Hepatocyte (in vitro differentiated cells): ENCODE measurements around the gene CDH1. TPM values are rescaled to one million over a fixed set of nuclear protein-coding genes. Genes with fewer than 3 reads are reported as not detected.
A peak's percentile ranks its signal among the peaks of the same experiment; 100 is the strongest.

ENCODE experiments used
- DNase-seq: peaks from one replicate; pipeline ENCODE4 v3.0.0-alpha.2; 2016; ENCODE audit warnings: low spot score
- H2AFZ ChIP-seq: fragments of 200-600 bp; sonication (generic); 2 replicates; pipeline ENCODE4 v1.6.0; 2016; ENCODE audit warnings: antibody characterized with exemption, mild to moderate bottlenecking
- H3K27ac ChIP-seq: fragments of 200-600 bp; sonication (generic); 2 replicates; pipeline ENCODE4 v1.5.1; 2016; ENCODE audit warnings: mild to moderate bottlenecking
- H3K27me3 ChIP-seq: fragments of 200-600 bp; sonication (generic); 2 replicates; pipeline ENCODE4 v1.6.1; 2016
- H3K36me3 ChIP-seq: fragments of 200-600 bp; sonication (generic); replicated peaks from 2 replicates; pipeline ENCODE4 v1.5.1; 2016; ENCODE audit warnings: low read depth; ENCODE audit not compliant: insufficient read depth
- H3K4me1 ChIP-seq: fragments of 200-600 bp; sonication (generic); 2 replicates; pipeline ENCODE4 v1.5.1; 2016; ENCODE audit warnings: mild to moderate bottlenecking, moderate library complexity; ENCODE audit not compliant: insufficient read depth
- H3K4me2 ChIP-seq: fragments of 200-600 bp; sonication (generic); 2 replicates; pipeline ENCODE4 v1.6.0; 2016
- H3K4me3 ChIP-seq: fragments of 200-600 bp; sonication (generic); 2 replicates; pipeline ENCODE4 v1.5.1; 2016; ENCODE audit warnings: mild to moderate bottlenecking
- H3K79me2 ChIP-seq: fragments of 200-600 bp; sonication (generic); 2 replicates; pipeline ENCODE4 v1.6.0; 2017; ENCODE audit warnings: mild to moderate bottlenecking
- H3K9me2 ChIP-seq: fragments of 200-600 bp; sonication (generic); replicated peaks from 2 replicates; pipeline ENCODE4 v1.6.0; 2017; ENCODE audit warnings: mild to moderate bottlenecking; ENCODE audit not compliant: insufficient read depth
- H3K9me3 ChIP-seq: fragments of 200-600 bp; sonication (generic); 2 replicates; pipeline ENCODE4 v1.5.1; 2016; ENCODE audit warnings: low read depth, mild to moderate bottlenecking
- H4K20me1 ChIP-seq: fragments of 200-600 bp; sonication (generic); 2 replicates; pipeline ENCODE4 v1.6.0; 2016; ENCODE audit warnings: mild to moderate bottlenecking; ENCODE audit not compliant: insufficient read depth, poor library complexity, severe bottlenecking
- EZH2 ChIP-seq: fragments of 200-600 bp; sonication (generic); IDR thresholded peaks from 2 replicates; pipeline ENCODE4 v1.6.1; 2016; ENCODE audit warnings: antibody characterized with exemption, mild to moderate bottlenecking, borderline replicate concordance
- EZH2phosphoT487 ChIP-seq: fragments of 200-600 bp; sonication (generic); IDR thresholded peaks from one replicate; pipeline ENCODE4 v1.6.1; 2018; ENCODE audit warnings: antibody characterized with exemption, mild to moderate bottlenecking, low read depth, moderate library complexity; ENCODE audit not compliant: unreplicated experiment, severe bottlenecking
- WGBS: methylation state at CpG from one replicate; pipeline ENCODE4 v1.1.6; 2016; ENCODE audit warnings: low lambda C conversion rate; ENCODE audit errors: missing lambda C conversion rate; 5-methylcytosine and 5-hydroxymethylcytosine counted together
- polyA plus RNA-seq: library from polyadenylated mRNA; unstranded; fragments of >200 nt; fragmentation: Nextera tagmentation; extraction: Ambion mirVana; gene quantifications from 2 replicates; pipeline ENCODE4 v1.2.1, GENCODE V29; 2016
- total RNA-seq: library from RNA; depleted of rRNA; stranded (reverse); fragments of >200 nt; gene quantifications from 2 replicates; pipeline ENCODE4 v1.2.3, GENCODE V29; 2014
- TF ChIP-seq, protein P1 (sequence below): fragments of 200-600 bp; sonication (generic); IDR thresholded peaks from 2 replicates; pipeline ENCODE4 v1.5.1; 2016; ENCODE audit warnings: antibody characterized with exemption, mild to moderate bottlenecking; ENCODE audit not compliant: poor library complexity

CDH1 gene
- total and polyA plus RNA-seq, 2 experiments from 2014 or later: 131 to 190 TPM

DNA sequence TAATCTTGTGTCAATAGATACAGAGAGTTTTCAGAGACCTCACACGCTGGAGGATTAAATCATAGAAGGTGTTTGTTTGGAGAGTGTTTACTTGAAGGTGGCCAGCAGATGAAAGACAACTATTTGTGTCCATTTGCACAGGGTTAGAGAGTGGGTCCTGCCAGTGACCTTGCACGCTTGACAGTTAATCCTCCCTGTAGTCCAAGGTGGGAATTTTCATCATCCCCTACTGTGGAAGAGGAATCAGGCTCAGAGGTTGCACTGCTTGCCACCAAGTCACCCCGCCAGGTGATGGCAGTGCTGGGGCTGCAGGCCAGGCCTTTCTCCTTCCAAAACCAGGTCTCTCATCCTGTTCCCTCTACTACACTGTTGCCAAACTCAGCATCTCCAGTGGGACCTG lies 12.3 kb downstream of the CDH1 start:
- H3K9me2 ChIP-seq: no peaks in the 10 kb centered on the region
- TF ChIP-seq EZH2phosphoT487 (no peak), EZH2 (no peak)
- TF ChIP-seq, protein P1, sequence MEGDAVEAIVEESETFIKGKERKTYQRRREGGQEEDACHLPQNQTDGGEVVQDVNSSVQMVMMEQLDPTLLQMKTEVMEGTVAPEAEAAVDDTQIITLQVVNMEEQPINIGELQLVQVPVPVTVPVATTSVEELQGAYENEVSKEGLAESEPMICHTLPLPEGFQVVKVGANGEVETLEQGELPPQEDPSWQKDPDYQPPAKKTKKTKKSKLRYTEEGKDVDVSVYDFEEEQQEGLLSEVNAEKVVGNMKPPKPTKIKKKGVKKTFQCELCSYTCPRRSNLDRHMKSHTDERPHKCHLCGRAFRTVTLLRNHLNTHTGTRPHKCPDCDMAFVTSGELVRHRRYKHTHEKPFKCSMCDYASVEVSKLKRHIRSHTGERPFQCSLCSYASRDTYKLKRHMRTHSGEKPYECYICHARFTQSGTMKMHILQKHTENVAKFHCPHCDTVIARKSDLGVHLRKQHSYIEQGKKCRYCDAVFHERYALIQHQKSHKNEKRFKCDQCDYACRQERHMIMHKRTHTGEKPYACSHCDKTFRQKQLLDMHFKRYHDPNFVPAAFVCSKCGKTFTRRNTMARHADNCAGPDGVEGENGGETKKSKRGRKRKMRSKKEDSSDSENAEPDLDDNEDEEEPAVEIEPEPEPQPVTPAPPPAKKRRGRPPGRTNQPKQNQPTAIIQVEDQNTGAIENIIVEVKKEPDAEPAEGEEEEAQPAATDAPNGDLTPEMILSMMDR: no peak
- H3K36me3 ChIP-seq: no peaks in the 10 kb centered on the region
- no peak overlapping the region for H3K4me3 ChIP-seq
- WGBS: 72% methylated on average over 3 of the region's 3 CpGs
- no peaks in the 10 kb centered on the region for H3K27me3 ChIP-seq
- H3K79me2 ChIP-seq: peaks cover 84% of the 10 kb centered on the region
- H3K4me1 ChIP-seq: peaks cover 58% of the 10 kb centered on the region
- H3K4me2 ChIP-seq: no peak overlapping the region
- H2AFZ ChIP-seq: no peak overlapping the region
- no peaks in the 10 kb centered on the region for H3K9me3 ChIP-seq
- DNase-seq: no peak
- peak overlapping the region; percentile 45 for H3K27ac ChIP-seq
- H4K20me1 ChIP-seq: peaks cover 27% of the 10 kb centered on the region

DNA sequence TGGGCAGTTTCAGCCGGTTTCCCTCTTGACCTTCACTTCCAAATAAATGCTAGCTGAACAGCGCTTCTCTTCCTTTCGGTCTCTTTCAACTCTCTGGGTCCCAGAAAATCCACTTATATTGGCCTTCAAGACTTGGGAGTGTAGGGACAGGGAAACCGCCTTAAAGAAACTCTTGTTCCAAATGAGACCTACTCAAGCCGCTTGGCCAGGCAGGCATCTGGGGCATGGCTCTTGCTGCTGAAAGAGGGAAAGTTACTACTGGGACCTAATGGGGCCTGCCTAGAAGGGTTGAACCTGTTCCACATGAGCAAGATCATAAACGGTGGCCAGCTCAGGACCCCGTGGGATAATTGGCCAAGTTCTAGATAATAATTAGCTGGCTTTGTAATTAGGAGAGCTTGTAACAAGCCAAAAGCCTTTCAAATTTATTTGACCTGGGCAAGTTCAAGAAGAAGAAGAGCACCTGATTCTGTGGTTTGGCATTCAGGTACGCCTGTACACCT lies 13.2 kb downstream of the CDH1 start:
- TF ChIP-seq EZH2phosphoT487: no peak
- TF ChIP-seq, protein P1: no peak
- no peak for TF ChIP-seq EZH2
- H2AFZ ChIP-seq: no peak overlapping the region
- no peaks in the 10 kb centered on the region for H3K36me3 ChIP-seq
- H3K79me2 ChIP-seq: peaks cover 90% of the 10 kb centered on the region
- H3K4me2 ChIP-seq: no peak overlapping the region
- DNase-seq: no peak
- H3K9me3 ChIP-seq: no peaks in the 10 kb centered on the region
- peaks cover 60% of the 10 kb centered on the region for H3K4me1 ChIP-seq
- H3K4me3 ChIP-seq: no peak overlapping the region
- no peaks in the 10 kb centered on the region for H3K9me2 ChIP-seq
- peak overlapping the region; percentile 48 for H3K27ac ChIP-seq
- WGBS: 64% methylated on average over 8 of the region's 8 CpGs
- no peaks in the 10 kb centered on the region for H3K27me3 ChIP-seq
- H4K20me1 ChIP-seq: peaks cover 28% of the 10 kb centered on the region

DNA sequence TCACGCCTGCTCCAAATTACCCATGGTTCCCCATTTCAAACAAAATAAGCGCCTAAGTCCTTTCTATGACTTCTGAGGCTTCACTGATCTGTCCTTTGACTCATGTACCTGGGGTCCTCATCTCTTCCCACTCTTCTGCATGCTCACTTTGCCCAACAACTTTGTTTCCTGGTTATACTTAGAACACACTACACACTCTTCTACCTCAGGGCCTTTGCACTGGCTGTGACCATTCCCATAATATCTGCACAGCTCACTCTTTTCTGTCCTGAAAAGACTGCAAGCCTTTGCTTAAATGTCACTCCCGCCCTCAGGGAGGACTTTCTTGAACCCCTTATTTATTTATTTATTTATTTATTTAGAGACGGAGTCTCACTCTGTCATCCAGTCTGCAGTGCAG lies 14.1 kb downstream of the CDH1 start:
- Histone ChIP-seq H3K4me2 (no peak overlapping the region), H3K4me1 (peaks cover 59% of the 10 kb centered on the region), H2AFZ (no peak overlapping the region), H3K27me3 (no peaks in the 10 kb centered on the region), H3K27ac (peak overlapping the region; percentile 48), H4K20me1 (peaks cover 28% of the 10 kb centered on the region), H3K79me2 (peaks cover 87% of the 10 kb centered on the region), H3K4me3 (no peak overlapping the region), H3K36me3 (no peaks in the 10 kb centered on the region), H3K9me2 (no peaks in the 10 kb centered on the region), H3K9me3 (no peaks in the 10 kb centered on the region)
- WGBS: 89% methylated on average over 4 of the region's 4 CpGs
- no peak for DNase-seq
- no peak for TF ChIP-seq EZH2
- no peak for TF ChIP-seq EZH2phosphoT487

DNA sequence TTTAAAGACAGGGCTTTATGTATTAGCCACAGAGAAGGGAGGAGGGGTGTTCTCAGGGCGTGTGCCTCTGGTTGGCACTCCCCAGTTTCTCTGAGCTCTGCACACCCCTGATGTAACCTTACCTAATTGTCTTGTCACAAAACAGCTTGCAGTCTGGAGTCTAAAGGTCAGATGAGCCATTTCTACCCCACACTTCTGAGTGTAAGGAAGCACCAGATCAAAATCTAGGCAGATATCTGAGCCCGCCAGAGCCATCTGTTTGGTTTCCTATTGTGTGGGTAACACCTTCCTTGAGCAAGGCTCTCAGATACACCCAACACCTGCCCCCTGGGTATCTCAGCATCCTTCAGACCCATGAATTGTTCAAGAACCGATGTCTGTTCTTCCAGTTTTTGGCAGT lies 15.5 kb downstream of the CDH1 start:
- Histone ChIP-seq H3K9me3 (no peaks in the 10 kb centered on the region), H3K4me1 (peaks cover 47% of the 10 kb centered on the region), H3K27me3 (no peaks in the 10 kb centered on the region), H3K27ac (peak overlapping the region; percentile 89), H3K9me2 (no peaks in the 10 kb centered on the region), H3K36me3 (no peaks in the 10 kb centered on the region), H4K20me1 (peaks cover 25% of the 10 kb centered on the region), H3K79me2 (peaks cover 78% of the 10 kb centered on the region), H2AFZ (no peak overlapping the region), H3K4me3 (no peak overlapping the region), H3K4me2 (peak overlapping the region; percentile 42)
- DNase-seq: peak; percentile 46
- TF ChIP-seq, protein P1: no peak
- TF ChIP-seq EZH2phosphoT487 (no peak), EZH2 (no peak)
- WGBS: 62% methylated on average over 3 of the region's 3 CpGs
